Mesendoderm (in vitro differentiated cells): ENCODE results near the gene SLC2A10.

Source experiments
- DNase-seq: peaks from one replicate; pipeline ENCODE4 v3.0.0; 2013
- H2AK5ac ChIP-seq: 2 replicates; pipeline ENCODE4 v1.6.1; 2013; ENCODE audit warnings: low read length, inconsistent platforms
- H2BK120ac ChIP-seq: 2 replicates; pipeline ENCODE4 v1.6.1; 2013; ENCODE audit warnings: low read depth, mild to moderate bottlenecking, low read length, moderate library complexity, mixed read lengths
- H2BK15ac ChIP-seq: replicated peaks from 2 replicates; pipeline ENCODE4 v1.6.1; 2013; ENCODE audit warnings: low read depth, mild to moderate bottlenecking, moderate library complexity
- H2BK5ac ChIP-seq: 2 replicates; pipeline ENCODE4 v1.6.1; 2013; ENCODE audit warnings: low read length, inconsistent platforms
- H3K18ac ChIP-seq: 2 replicates; pipeline ENCODE4 v1.6.1; 2013; ENCODE audit warnings: mild to moderate bottlenecking, low read length, mixed read lengths
- H3K23ac ChIP-seq: one replicate; pipeline ENCODE4 v1.6.1; 2013; ENCODE audit warnings: low read length
- H3K27ac ChIP-seq: 2 replicates; pipeline ENCODE4 v1.5.1; 2013; ENCODE audit warnings: low read depth, mild to moderate bottlenecking, inconsistent platforms, low read length, moderate library complexity
- H3K27me3 ChIP-seq: 2 replicates; pipeline ENCODE4 v1.6.1; 2013; ENCODE audit warnings: low read length, control low read depth, mild to moderate bottlenecking, inconsistent platforms; ENCODE audit not compliant: insufficient read depth, poor library complexity
- H3K36me3 ChIP-seq: 2 replicates; pipeline ENCODE4 v1.6.1; 2013; ENCODE audit warnings: low read length, inconsistent platforms; ENCODE audit not compliant: control insufficient read depth, insufficient read depth
- H3K4ac ChIP-seq: one replicate; pipeline ENCODE4 v1.6.1; 2013; ENCODE audit warnings: low read depth, mild to moderate bottlenecking, low read length, moderate library complexity
- H3K4me1 ChIP-seq: 2 replicates; pipeline ENCODE4 v1.6.1; 2013; ENCODE audit warnings: low read depth, low read length, inconsistent platforms; ENCODE audit not compliant: control insufficient read depth
- H3K4me2 ChIP-seq: 2 replicates; pipeline ENCODE4 v1.6.1; 2013; ENCODE audit warnings: low read length
- H3K4me3 ChIP-seq: 2 replicates; pipeline ENCODE4 v1.5.1; 2013; ENCODE audit warnings: mild to moderate bottlenecking, low read length
- H3K56ac ChIP-seq: one replicate; pipeline ENCODE4 v1.6.1; 2013; ENCODE audit warnings: low read length
- H3K79me1 ChIP-seq: 2 replicates; pipeline ENCODE4 v1.6.1; 2013; ENCODE audit warnings: low read length, inconsistent platforms
- H3K79me2 ChIP-seq: 2 replicates; pipeline ENCODE4 v1.6.1; 2013; ENCODE audit warnings: mild to moderate bottlenecking, low read length; ENCODE audit not compliant: control insufficient read depth, insufficient read depth
- H3K9ac ChIP-seq: 2 replicates; pipeline ENCODE4 v1.6.1; 2013; ENCODE audit warnings: low read length, inconsistent platforms
- H4K5ac ChIP-seq: one replicate; pipeline ENCODE4 v1.6.1; 2013; ENCODE audit warnings: low read length
- H4K8ac ChIP-seq: one replicate; pipeline ENCODE4 v1.6.1; 2013; ENCODE audit warnings: low read depth, mild to moderate bottlenecking, control low read depth, low read length, moderate library complexity
- WGBS: extraction: QIAGEN DNeasy Blood & Tissue Kit; methylation state at CpG from one replicate; pipeline ENCODE4 v1.1.7; 2013; ENCODE audit warnings: low lambda C conversion rate, missing lambda C conversion rate; ENCODE audit not compliant: insufficient coverage; ENCODE audit errors: extremely low coverage; 5-methylcytosine and 5-hydroxymethylcytosine counted together

SLC2A10 gene

DNA sequence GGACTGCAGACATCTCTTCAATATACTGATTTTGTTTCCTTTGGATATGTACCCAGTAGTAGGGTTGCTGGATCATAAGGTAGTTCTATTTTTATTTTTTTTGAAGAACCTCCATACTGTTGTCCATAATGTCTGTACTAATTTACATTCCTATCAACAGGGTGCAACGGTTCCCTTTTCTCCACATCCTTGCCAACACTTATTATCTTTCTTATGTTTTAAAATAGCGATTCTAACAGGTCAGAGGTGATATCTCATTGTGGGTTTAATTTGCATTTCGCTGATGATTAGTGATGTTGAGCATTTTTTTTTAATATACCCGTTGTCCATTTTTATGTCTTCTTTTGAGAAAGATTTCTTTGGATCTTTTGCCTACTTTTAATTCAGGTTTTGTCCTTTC is 18.3 kb upstream of the SLC2A10 start:
- H2BK5ac ChIP-seq, result no peak overlapping the region
- no CpG with 5 or more reads among the region's 4 CpGs for WGBS
- no peak for DNase-seq

DNA sequence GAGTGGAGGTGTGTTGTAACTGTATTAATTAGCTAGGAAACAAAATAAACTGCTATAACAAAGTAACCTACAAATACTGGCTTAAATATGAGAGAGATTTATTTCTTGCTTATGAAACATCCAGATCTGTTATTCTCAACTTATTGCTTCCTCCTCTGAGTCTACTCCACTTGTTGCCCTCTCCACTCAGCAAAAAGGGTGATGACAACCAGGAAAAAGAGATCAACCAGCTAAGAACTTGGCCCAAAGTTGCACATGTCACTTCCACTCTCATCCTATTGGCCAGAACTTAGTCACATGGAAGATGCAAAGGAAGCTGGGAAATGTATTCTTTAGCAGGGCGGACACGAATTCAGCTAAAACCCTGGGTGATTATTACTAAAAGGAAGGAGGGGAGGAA is 15.0 kb upstream of the SLC2A10 start:
- Histone ChIP-seq H3K18ac (no peak overlapping the region), H3K4ac (no peak overlapping the region), H3K4me2 (no peak overlapping the region), H2BK15ac (no peak overlapping the region), H2AK5ac (no peak overlapping the region), H3K9ac (no peak overlapping the region), H3K4me1 (no peaks in the 10 kb centered on the region), H2BK5ac (no peak overlapping the region), H3K36me3 (no peaks in the 10 kb centered on the region), H3K56ac (no peak overlapping the region), H3K79me1 (no peaks in the 10 kb centered on the region), H3K79me2 (no peaks in the 10 kb centered on the region), H2BK120ac (no peak overlapping the region), H4K8ac (no peak overlapping the region), H3K4me3 (no peak overlapping the region), H3K27me3 (no peaks in the 10 kb centered on the region), H3K27ac (no peak overlapping the region), H3K23ac (no peak overlapping the region), H4K5ac (no peak overlapping the region)
- peak; percentile 61 for DNase-seq
- WGBS, result no CpG with 5 or more reads among the region's 2 CpGs

More for the DNA sequence above, 18.3 kb upstream of the SLC2A10 start:
- Histone ChIP-seq H3K56ac (no peak overlapping the region), H3K9ac (no peak overlapping the region), H2BK120ac (no peak overlapping the region), H3K27me3 (no peaks in the 10 kb centered on the region), H3K4me3 (no peak overlapping the region), H2AK5ac (no peak overlapping the region), H3K79me2 (peaks cover 22% of the 10 kb centered on the region), H3K27ac (no peak overlapping the region), H3K79me1 (peaks cover 9% of the 10 kb centered on the region), H3K4me2 (no peak overlapping the region), H4K5ac (no peak overlapping the region), H4K8ac (no peak overlapping the region), H2BK15ac (no peak overlapping the region), H3K23ac (no peak overlapping the region), H3K36me3 (no peaks in the 10 kb centered on the region), H3K4me1 (peaks cover 4% of the 10 kb centered on the region), H3K18ac (no peak overlapping the region), H3K4ac (no peak overlapping the region)

DNA sequence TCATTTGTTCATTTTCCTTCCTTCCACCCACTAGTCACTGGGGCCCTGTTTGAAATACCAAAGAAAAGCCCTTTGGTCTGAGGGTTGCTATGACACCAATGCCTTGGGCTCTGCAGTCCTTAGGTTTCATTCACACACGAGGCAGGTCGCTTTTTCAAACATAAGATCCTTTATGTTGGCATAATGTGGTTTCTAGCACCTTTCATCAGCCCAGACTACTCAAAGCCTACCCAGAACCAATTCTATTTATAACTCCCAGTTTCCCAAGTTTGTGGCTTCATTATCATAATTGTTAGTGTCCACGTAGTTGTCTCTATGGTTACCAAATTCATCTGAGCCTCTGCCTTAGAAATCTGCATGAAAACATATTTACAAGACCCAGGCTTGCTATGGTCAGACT is 13.6 kb upstream of the SLC2A10 start:
- Histone ChIP-seq H3K4me2 (no peak overlapping the region), H2BK5ac (no peak overlapping the region), H3K27ac (no peak overlapping the region), H2AK5ac (no peak overlapping the region), H3K79me2 (no peaks in the 10 kb centered on the region), H3K4ac (no peak overlapping the region), H3K4me3 (no peak overlapping the region), H3K23ac (no peak overlapping the region), H3K4me1 (no peaks in the 10 kb centered on the region), H4K8ac (no peak overlapping the region), H3K9ac (no peak overlapping the region), H3K79me1 (no peaks in the 10 kb centered on the region), H3K27me3 (no peaks in the 10 kb centered on the region), H2BK15ac (no peak overlapping the region), H2BK120ac (no peak overlapping the region), H3K18ac (no peak overlapping the region), H3K56ac (no peak overlapping the region), H3K36me3 (no peaks in the 10 kb centered on the region), H4K5ac (no peak overlapping the region)
- WGBS, result no CpG with 5 or more reads among the region's 3 CpGs
- DNase-seq, result no peak

DNA sequence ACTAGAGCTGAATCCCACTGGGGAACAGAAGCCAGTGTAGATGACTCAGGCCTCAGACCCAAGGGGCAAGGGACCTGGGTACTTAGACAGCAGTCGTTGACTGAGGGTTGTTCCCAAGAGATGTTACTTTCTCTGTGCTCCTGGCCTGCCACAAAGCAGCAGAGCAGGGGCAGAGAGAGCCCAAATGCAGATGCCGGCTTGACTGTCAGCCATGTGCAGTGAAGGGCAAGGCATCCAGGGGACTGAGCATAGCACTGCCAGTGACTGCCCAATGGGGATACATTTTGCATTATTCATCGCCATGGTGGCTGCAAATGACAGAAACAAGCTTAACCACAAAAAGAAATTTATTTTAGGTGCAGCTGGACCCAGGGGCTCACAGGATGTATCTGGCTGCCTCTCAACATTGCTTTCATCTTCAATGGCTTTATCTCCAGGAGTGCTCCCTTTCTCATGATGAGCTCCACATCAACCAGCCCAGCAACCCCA is 12.6 kb upstream of the SLC2A10 start:
- H2BK5ac ChIP-seq, result no peak overlapping the region
- no peak overlapping the region for H3K4me2 ChIP-seq
- no peak overlapping the region for H3K4ac ChIP-seq
- no peak overlapping the region for H4K5ac ChIP-seq
- H3K23ac ChIP-seq, result no peak overlapping the region
- H3K9ac ChIP-seq, result no peak overlapping the region
- H3K79me2 ChIP-seq, result no peaks in the 10 kb centered on the region
- no peak overlapping the region for H3K4me3 ChIP-seq
- no peak overlapping the region for H4K8ac ChIP-seq
- H2BK15ac ChIP-seq, result no peak overlapping the region
- H3K18ac ChIP-seq, result no peak overlapping the region
- H2BK120ac ChIP-seq, result no peak overlapping the region
- no peaks in the 10 kb centered on the region for H3K36me3 ChIP-seq
- DNase-seq, result no peak
- no peaks in the 10 kb centered on the region for H3K27me3 ChIP-seq
- H3K79me1 ChIP-seq, result no peaks in the 10 kb centered on the region
- H3K56ac ChIP-seq, result no peak overlapping the region
- no CpG with 5 or more reads among the region's 3 CpGs for WGBS
- H3K27ac ChIP-seq, result no peak overlapping the region
- H2AK5ac ChIP-seq, result no peak overlapping the region
- no peaks in the 10 kb centered on the region for H3K4me1 ChIP-seq

DNA sequence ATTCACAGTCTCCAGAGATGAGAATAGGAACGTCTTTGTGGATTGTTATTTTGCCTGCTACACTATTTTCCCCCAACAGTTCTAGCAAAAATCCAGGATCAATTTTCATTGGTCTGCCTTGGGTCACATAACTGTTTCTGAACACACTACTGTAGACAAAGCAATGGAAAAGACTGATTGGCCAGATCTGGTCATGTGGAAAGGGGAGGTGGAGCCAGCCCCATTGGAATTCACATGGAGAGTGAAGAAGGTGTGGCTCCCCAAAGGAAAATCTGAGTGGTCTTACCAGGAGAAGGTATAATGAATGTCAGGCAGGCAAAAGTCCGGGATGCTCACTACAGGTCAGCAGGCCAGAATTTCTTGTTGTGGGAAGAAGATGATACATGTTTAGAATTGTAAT is 10.7 kb upstream of the SLC2A10 start:
- no peak overlapping the region for H3K56ac ChIP-seq
- DNase-seq, result peak; percentile 61
- H3K4ac ChIP-seq, result no peak overlapping the region

DNA sequence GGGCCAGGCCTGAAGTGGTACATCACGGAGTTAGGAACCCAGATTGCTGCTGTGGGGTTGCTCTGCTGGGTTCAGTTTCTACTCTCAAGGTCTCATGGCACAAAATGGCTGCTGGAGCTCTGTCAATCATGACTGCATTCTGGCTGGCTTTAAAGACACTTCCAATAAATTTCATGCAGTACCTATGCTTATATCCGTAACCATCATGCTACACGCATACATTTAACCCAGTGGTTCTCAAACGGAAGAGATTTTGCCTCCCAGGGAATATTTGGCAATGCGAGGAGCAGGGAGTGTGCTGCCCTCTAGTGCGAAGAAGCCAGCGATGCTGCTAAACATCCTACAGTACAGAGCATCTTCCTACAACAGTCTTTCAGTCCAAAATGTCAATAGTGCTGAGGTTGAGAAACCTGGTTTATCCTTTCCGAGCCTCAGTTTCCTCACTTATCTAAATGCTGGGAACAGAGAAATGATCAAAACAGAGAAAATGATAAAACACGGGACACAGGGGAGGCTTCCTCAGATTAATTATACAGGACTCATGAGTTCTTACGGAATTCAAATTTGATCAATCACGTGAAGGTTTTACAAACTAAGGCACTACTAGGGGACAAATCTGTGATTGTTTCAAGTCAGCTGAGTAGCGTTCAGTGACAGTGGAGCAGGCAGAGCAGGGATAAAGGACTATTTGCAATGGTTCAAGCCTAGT is 9.6 kb upstream of the SLC2A10 start:
- H3K79me2 ChIP-seq, result no peaks in the 10 kb centered on the region
- no peak overlapping the region for H2BK15ac ChIP-seq
- no peak overlapping the region for H3K27ac ChIP-seq
- no peaks in the 10 kb centered on the region for H3K27me3 ChIP-seq
- no peak overlapping the region for H3K18ac ChIP-seq
- DNase-seq, result peak; percentile 64
- H3K4me2 ChIP-seq, result no peak overlapping the region
- no peaks in the 10 kb centered on the region for H3K4me1 ChIP-seq
- no peak overlapping the region for H2BK120ac ChIP-seq
- H3K36me3 ChIP-seq, result no peaks in the 10 kb centered on the region
- H4K5ac ChIP-seq, result no peak overlapping the region
- no peaks in the 10 kb centered on the region for H3K79me1 ChIP-seq
- H3K4me3 ChIP-seq, result no peak overlapping the region
- no peak overlapping the region for H3K23ac ChIP-seq
- no peak overlapping the region for H3K56ac ChIP-seq
- H4K8ac ChIP-seq, result no peak overlapping the region
- no peak overlapping the region for H3K9ac ChIP-seq
- H2AK5ac ChIP-seq, result no peak overlapping the region
- WGBS, result no CpG with 5 or more reads among the region's 12 CpGs
- H2BK5ac ChIP-seq, result no peak overlapping the region
- no peak overlapping the region for H3K4ac ChIP-seq

More for the DNA sequence above, 10.7 kb upstream of the SLC2A10 start:
- Histone ChIP-seq H3K36me3 (no peaks in the 10 kb centered on the region), H3K27me3 (no peaks in the 10 kb centered on the region), H3K4me2 (no peak overlapping the region), H2BK5ac (no peak overlapping the region), H2BK15ac (no peak overlapping the region), H3K27ac (no peak overlapping the region), H4K5ac (no peak overlapping the region), H3K79me2 (no peaks in the 10 kb centered on the region), H3K18ac (no peak overlapping the region), H4K8ac (no peak overlapping the region), H3K4me3 (no peak overlapping the region), H3K4me1 (no peaks in the 10 kb centered on the region), H2BK120ac (no peak overlapping the region), H3K79me1 (no peaks in the 10 kb centered on the region), H2AK5ac (no peak overlapping the region), H3K9ac (no peak overlapping the region), H3K23ac (no peak overlapping the region)
- no CpG with 5 or more reads among the region's 2 CpGs for WGBS
